GM19023 (cell line): ENCODE data around the gene SLAMF8.

Source experiments
- ATAC-seq: cut with Tn5 transposase; IDR thresholded peaks from one replicate; pipeline ENCODE4 v1.9.1; 2021; ENCODE audit warnings: mild to moderate bottlenecking, moderate library complexity; ENCODE audit not compliant: unreplicated experiment

Gene SLAMF8

GRCh38 chr1:159845751-159846629 lies 19.3 kb downstream of the SLAMF8 start:
- ATAC-seq = no peak

DNA sequence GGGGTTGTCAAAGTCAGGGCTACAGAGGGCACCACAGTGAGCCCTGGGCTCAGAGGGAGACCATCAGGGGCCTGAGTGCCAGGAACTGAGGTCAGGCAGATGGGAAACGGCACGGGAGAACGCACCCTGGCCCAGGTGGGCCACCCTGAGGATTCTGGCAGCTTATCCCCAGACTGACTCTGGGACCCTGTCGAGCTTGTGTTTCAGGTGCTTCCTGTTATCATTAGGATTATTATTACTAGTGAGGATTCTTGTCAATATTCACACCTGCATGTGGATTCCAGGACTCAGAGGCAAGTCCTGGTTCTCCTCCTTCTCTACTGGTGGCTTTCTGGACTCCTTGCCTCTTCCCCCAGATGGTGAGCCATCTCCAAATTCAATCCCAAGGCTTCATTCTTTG lies 20.6 kb downstream of the SLAMF8 start:
- ATAC-seq = no peak

- no peak for ATAC-seq
Measured at GRCh38 chr1:159848326-159848725, 21.7 kb downstream of the SLAMF8 start.

DNA sequence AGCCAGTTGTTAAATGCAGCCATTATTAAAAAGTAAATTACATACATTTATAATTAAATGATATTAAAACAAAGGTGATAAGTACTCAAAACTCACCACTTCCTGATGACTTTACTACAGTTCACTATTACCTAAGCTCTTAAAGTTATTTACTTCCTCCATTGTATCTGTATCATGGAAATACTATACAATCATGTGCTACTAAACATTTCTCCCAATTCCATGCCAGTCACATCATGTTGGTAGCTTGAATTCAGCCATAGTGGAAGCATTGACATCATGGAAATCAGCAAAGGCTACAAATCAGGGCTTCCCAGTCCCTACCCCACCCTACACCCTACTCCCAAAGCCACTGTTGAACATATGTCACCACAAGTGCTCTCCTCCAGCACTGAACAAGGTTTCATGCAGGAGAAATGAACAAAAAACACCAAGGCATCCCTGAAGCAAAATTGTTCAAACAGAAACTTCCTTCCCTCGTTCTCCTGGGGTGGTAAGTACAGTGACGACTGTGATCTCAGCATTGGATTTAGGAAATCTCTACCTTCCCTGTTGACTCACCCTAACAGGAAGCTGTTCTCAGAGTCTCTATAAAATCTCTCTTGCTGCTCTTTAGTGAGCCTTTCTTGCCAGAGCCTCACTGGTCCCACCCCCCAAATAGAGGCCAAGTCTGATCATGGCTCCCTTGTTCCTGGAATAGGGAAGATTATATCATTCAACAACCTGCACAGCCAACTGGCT lies 23.1 kb downstream of the SLAMF8 start:
- ATAC-seq = no peak

DNA sequence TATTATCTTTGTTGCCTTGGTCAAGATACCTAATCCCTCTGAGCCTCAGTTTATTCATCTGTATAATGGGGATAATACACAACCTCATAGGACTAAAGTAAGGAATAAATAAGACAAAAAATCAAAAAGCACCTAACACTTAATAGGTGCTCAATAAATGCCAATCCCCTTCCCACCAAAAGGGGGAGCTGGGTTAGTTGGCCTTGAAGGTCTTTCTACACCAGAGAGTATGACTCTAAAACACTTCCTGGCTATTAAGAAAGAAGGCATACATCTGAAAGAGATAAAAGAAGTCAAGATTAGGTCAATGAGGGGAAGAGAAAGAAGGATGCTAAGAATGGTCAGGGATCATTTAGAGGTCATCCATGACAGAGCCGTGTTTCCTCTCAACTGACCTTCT lies 24.7 kb downstream of the SLAMF8 start:
- no peak for ATAC-seq

GRCh38 chr1:159853417-159854115 lies 26.9 kb downstream of the SLAMF8 start:
- ATAC-seq = no peak

GRCh38 chr1:159854116-159854692 lies 27.5 kb downstream of the SLAMF8 start:
- peak; percentile 17 for ATAC-seq

DNA sequence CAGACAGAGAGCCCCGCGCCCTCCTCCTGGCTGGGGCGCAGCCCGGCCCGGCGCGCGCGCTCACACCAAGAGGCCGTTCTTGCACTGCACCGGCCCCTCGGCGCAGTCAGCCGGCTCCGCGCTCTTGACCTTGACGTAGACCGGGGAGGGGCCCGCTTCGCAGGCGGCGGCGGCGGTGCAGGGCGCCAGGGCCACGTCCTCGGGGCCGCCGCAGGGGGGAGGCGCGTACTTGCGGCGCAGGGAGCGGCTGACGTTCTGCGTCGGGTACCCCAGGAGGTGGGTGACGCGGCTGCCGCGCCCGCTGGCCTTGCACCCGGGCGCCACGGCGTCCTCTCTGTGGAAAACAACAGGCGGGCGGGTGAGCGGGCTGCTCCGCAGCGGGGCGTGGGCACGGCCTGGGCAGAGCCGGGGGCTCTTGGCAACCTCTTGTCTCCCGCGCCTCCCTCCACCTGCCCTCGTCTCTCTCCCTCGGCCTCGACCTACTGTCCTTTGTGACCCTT lies 28.1 kb downstream of the SLAMF8 start:
- peak; percentile 79 for ATAC-seq

DNA sequence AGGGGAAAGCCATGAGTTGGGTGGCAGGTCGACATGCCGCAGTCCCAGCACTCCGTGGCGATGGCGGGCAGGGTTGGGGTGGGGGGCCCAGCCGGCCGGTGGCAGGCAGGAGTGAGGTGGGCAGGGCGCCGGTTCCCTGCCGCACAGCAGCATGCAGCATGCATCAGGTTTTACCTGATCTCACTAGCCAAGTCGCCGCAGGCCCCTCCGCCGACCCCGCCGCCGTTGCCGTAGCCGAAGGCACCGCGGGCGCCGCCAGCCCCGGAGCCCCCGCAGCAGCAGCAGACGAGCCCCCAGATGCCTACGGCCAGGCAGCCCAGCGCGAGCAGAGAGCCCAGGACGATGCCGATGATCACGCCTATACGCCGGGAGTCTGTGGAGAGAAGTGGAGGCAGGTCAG lies 29.0 kb downstream of the SLAMF8 start:
- ATAC-seq = no peak

- no peak for ATAC-seq
Measured at GRCh38 chr1:159856576-159856975, 29.9 kb downstream of the SLAMF8 start.

- ATAC-seq = no peak
Measured at GRCh38 chr1:159857889-159858288, 31.2 kb downstream of the SLAMF8 start.

GRCh38 chr1:159859767-159860322 lies 33.2 kb downstream of the SLAMF8 start:
- ATAC-seq = no peak

- no peak for ATAC-seq
Measured at GRCh38 chr1:159860456-159860855, 33.8 kb downstream of the SLAMF8 start.

DNA sequence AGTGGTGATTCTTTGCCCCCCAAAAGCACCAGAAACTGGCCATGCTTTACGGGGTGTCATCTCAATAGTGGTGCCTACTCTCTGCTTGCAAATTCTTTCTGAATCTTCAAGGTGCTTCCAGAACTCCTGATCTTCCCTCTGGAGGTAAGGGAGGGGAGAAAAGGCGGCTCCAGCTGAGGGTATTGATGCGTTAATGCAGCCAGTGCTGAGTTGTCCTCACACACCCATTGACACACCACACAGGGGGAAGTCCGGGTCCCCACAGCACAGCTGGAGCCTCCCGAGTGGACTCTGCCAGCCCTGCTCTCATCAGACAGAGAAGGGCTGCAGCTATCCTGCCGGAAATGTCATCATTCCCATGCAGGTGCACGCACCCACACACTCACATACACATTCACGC lies 34.5 kb downstream of the SLAMF8 start:
- no peak for ATAC-seq

DNA sequence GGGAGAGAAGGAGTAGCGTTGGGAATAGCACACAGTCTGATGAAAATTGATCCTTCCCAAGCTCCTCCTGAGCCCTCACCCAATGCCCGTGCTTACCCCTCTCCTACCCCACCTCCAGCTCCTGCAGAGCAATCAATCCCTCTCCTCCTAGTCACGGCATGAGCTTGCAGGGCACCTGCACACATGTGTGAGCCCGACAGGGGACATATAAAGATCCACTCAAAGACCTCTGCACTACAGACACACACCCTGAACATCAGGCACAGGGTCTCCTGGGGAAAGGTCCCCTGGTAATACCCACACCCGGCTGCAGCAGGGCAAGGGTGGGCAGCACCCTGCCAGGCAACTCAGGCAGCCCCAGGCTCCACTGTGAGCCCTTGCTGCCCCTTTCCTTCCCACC lies 35.4 kb downstream of the SLAMF8 start:
- ATAC-seq = no peak

DNA sequence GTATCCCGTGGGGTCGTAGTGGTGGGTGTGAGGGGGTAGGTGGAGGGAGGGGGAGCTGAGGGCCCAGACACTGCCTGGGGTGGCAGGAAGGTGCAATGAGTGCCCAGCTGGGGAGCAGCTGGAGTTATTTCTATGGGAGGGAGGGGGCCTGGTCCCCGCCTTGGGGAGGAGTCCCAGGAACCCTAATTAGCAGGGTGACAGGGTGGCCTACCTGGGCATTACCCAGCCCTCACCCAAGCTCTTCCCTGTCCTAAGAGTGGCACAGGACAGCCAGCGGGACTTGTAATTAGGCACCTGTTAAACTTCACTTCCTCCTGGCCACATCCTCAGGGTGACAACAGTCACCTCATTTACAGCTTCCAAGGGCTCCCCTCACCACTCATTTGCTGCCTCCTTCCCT lies 35.9 kb downstream of the SLAMF8 start, which contains the start of gene VSIG8:
Gene VSIG8 (minus strand): TSS at position 101 of the 400 bp plus-strand sequence. CDS start 136 bp downstream, outside the sequence.
- no peak for ATAC-seq

- ATAC-seq = no peak
Measured at GRCh38 chr1:159864262-159864661, 37.6 kb downstream of the SLAMF8 start.

DNA sequence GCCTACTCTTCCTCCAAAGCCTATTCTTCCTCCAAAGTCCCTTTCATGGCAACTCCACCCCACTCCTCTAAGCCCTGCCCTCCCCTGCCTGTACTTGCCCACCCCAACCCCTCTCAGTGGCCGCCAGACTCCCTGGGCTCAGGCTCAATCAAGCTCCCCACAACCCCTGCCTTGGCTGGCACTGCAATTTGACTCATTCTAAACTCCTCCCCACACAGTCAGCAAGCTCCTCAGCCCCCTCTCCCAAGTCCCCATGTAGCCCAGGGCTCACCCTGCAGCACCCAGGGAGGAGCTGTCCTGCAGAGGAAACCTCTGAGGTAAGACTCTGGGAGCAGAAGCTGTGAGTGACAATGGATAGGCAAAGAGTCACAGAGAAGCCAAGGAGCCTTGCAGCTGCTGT lies 39.4 kb downstream of the SLAMF8 start:
- ATAC-seq = no peak

DNA sequence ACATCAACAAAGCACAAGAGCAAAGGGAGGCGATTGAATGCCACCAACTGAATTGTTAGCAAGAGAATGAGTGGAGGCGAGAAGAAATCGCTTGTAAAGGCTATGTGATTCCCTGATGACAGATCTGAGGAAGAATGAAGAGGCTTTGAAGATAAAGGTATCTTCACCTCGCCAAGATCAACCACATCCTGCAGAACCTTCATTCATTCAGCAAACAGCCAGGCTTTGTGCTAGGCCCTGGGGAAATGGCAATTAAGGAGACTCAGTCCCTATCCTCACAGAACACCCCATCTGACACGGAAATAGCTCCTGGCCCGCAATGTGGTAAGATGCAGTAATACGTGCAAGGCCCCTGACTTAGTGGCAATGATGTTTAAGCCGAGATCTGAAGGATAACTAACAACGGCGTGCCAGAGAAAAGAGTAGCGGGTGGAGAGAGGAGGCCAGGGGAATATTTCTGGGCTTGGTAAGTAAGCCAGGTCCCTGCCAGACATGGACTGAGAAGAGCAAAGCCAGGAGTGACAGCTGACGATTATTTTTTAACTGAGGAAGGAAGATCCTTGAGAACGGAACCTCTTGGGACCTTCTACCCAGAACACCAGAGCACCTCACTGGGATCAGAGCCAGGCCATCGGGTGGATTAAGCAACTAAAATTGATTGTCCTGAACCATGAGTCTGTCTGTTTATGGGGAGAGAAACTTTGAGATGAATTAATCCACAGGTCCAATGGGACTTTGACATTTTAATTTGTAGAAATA lies 40.4 kb downstream of the SLAMF8 start:
- no peak for ATAC-seq

DNA sequence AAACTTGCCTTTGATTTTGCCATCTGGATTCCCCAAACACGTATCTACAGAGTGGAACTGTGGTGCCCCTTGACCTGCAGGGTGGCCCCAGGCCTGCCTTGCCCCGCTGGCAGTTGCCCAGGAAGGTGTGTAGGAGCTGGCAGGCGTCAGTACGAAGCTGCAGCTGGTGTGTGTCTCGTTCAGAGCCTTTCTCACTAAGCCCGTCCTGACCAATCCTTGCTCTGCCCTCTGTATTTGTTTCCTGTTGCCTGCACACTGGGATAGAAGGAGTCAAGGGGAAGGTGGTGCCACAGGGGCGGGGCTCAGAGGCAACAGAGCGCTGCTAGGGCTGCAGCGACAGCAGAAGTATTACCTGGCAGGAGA lies 41.0 kb downstream of the SLAMF8 start:
- ATAC-seq = no peak
